HG03439 (cell line): Measurements from ENCODE around the gene CYP3A5.
"Not testable (repeated sequence)": the region's sequence is repeated elsewhere in the genome, so short reads cannot be mapped to it uniquely, and the experiment has no call there.

ENCODE experiments used
- ATAC-seq: cut with Tn5 transposase; IDR thresholded peaks from one replicate; pipeline ENCODE4 v1.9.1; 2021; ENCODE audit warnings: mild to moderate bottlenecking, moderate library complexity; ENCODE audit not compliant: unreplicated experiment

The CYP3A5 gene

GRCh38 chr7:99679400-99680191 lies at the start of gene CYP3A5:
CYP3A5 (minus strand) TSS chr7:99679996; CDS start chr7:99679896, 100 bp downstream.
- no peak for ATAC-seq

GRCh38 chr7:99728615-99729014 lies 48.8 kb upstream of the CYP3A5 start:
- ATAC-seq: no peak

- not testable (repeated sequence) for ATAC-seq
These were observed 43.4 kb upstream of the CYP3A5 start for GRCh38 chr7:99723201-99723600.

GRCh38 chr7:99720800-99721595 lies 41.2 kb upstream of the CYP3A5 start:
- no peak for ATAC-seq

GRCh38 chr7:99719996-99720769 lies 40.4 kb upstream of the CYP3A5 start:
- no peak for ATAC-seq

GRCh38 chr7:99713995-99714570 lies 34.3 kb upstream of the CYP3A5 start:
- ATAC-seq: no peak

GRCh38 chr7:99709838-99710578 lies 30.2 kb upstream of the CYP3A5 start:
- ATAC-seq: no peak

- no peak for ATAC-seq
These were observed 29.5 kb upstream of the CYP3A5 start for GRCh38 chr7:99709260-99709659.

GRCh38 chr7:99707096-99707495 lies 27.3 kb upstream of the CYP3A5 start:
- no peak for ATAC-seq

- ATAC-seq: no peak
These were observed 20.1 kb upstream of the CYP3A5 start for GRCh38 chr7:99699946-99700345.

- ATAC-seq: not testable (repeated sequence)
These were observed 19.3 kb upstream of the CYP3A5 start for GRCh38 chr7:99698867-99699730.

- no peak for ATAC-seq
These were observed 15.1 kb upstream of the CYP3A5 start for GRCh38 chr7:99694912-99695304.

GRCh38 chr7:99694201-99694911 lies 14.6 kb upstream of the CYP3A5 start:
- no peak for ATAC-seq

GRCh38 chr7:99693427-99694200 lies 13.8 kb upstream of the CYP3A5 start:
- ATAC-seq: no peak

GRCh38 chr7:99693100-99693426 lies 13.3 kb upstream of the CYP3A5 start:
- no peak for ATAC-seq

GRCh38 chr7:99692563-99692962 lies 12.8 kb upstream of the CYP3A5 start:
- ATAC-seq: not testable (repeated sequence)

GRCh38 chr7:99691658-99692057 lies 11.9 kb upstream of the CYP3A5 start:
- ATAC-seq: not testable (repeated sequence)

GRCh38 chr7:99690918-99691317 lies 11.1 kb upstream of the CYP3A5 start:
- not testable (repeated sequence) for ATAC-seq
